ENCODE measurements around the gene EML2.

- TF ChIP-seq CTCF (conservative IDR thresholded peaks at IDR 0.05; ENCODE audit: low read depth, low read length) (no peak), EZH2 (IDR thresholded peaks at IDR 0.05; ENCODE audit: low read length, unreplicated experiment) (no peak)
Measured at GRCh38 chr19:45621389-45621788, 17.8 kb downstream of the EML2 start.
